ENCODE data around the gene SRGAP2C.
"Not testable (repeated sequence)": the region's sequence is repeated elsewhere in the genome, so short reads cannot be mapped to it uniquely, and the experiment has no call there.

- not testable (repeated sequence) for TF ChIP-seq POLR2A, CTCF (IDR thresholded peaks at IDR 0.05)
Observed at GRCh38 chr1:121362234-121362883, 177.6 kb downstream of the SRGAP2C start.
